PC-9 (cell line): ENCODE data around the gene ADGRV1.

Experiments
- EZH2 ChIP-seq: fragments of 200-600 bp; sonication (generic); IDR thresholded peaks from 2 replicates; pipeline ENCODE4 v1.8.0; 2017; ENCODE audit warnings: antibody characterized with exemption, low read depth
- TF ChIP-seq, protein P1 (sequence below): fragments of 200-600 bp; sonication (generic); conservative IDR thresholded peaks from 2 replicates; pipeline ENCODE4 v1.6.1; 2017; ENCODE audit warnings: mixed run types, antibody characterized with exemption, mild to moderate bottlenecking, moderate library complexity

DNA sequence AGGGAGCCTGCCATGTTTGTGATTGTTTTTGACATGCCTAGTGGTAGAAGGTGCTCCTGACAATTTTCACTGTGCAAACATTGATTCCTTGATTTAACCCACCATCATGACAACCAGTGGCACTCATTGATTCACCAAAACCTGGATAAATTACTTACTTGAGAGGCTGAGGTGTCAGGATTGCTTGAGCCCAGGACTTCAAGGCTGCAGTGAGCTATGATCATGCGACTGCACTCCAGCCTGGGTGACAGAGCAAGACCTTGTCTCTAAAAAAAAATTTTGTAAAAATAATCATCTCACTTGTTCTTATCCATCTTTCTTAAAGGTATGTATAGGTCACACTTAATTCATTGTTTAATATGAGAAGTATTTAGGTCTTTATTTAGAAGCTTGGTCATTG is 423.2 kb downstream of the ADGRV1 start:
- TF ChIP-seq, protein P1, sequence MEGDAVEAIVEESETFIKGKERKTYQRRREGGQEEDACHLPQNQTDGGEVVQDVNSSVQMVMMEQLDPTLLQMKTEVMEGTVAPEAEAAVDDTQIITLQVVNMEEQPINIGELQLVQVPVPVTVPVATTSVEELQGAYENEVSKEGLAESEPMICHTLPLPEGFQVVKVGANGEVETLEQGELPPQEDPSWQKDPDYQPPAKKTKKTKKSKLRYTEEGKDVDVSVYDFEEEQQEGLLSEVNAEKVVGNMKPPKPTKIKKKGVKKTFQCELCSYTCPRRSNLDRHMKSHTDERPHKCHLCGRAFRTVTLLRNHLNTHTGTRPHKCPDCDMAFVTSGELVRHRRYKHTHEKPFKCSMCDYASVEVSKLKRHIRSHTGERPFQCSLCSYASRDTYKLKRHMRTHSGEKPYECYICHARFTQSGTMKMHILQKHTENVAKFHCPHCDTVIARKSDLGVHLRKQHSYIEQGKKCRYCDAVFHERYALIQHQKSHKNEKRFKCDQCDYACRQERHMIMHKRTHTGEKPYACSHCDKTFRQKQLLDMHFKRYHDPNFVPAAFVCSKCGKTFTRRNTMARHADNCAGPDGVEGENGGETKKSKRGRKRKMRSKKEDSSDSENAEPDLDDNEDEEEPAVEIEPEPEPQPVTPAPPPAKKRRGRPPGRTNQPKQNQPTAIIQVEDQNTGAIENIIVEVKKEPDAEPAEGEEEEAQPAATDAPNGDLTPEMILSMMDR, result no peak
- TF ChIP-seq EZH2, result no peak
